Measurements from ENCODE around the gene ARHGEF33.

ARHGEF33 gene

DNA sequence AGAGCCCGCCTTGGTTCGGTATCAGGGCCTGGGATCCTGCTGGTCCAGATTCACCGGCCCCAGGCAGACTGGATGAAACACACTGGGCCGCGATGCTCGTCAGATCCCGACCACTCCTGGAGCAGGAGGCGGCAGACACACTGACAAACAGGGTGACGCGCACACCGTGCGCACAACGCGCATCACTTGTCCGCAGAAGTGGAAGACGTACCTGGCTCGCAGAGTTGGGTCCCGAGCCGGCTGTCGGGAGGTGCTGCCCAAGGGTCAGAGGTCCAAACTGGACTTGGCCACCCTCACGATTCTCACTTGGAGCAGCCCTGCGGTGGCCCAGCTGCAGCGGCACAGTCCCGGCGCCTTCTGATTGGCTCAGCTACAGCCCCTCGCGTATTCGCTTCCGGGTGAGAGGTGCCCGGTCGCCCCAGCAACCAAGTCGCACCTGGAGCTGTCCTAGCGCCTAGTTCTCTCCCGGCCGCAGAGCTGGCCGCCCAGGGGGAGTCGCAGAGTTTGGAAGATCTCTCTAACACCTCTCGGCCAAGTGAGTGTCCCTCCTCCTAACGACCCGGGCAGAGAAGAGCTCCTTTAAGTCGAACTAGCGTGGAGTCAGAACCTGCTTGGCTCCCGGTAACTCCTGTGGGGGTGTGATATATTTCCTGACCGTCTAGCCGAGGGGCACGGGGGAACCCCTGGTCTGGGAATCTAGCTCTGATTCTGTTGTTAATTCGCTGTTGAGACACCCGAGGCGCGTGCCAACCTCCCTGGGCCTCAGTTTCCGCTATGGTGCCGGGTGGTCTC lies 13.9 kb upstream of the ARHGEF33 start, which contains the start of the genes DHX57 and MORN2 (continued):
- TF ChIP-seq KLF8 (tag by site-specific recombination; IDR thresholded peaks at IDR 0.05): no peak
- no peak for TF ChIP-seq EGR2 (tag by site-specific recombination; IDR thresholded peaks at IDR 0.05; ENCODE audit: low read depth)
- TF ChIP-seq ZNF341 (tag by site-specific recombination; IDR thresholded peaks at IDR 0.05; ENCODE audit: low read depth): peak; percentile 99
- no peak for TF ChIP-seq HOXC10 (CRISPR knock-in tag; IDR thresholded peaks at IDR 0.05)
- TF ChIP-seq, protein P1, sequence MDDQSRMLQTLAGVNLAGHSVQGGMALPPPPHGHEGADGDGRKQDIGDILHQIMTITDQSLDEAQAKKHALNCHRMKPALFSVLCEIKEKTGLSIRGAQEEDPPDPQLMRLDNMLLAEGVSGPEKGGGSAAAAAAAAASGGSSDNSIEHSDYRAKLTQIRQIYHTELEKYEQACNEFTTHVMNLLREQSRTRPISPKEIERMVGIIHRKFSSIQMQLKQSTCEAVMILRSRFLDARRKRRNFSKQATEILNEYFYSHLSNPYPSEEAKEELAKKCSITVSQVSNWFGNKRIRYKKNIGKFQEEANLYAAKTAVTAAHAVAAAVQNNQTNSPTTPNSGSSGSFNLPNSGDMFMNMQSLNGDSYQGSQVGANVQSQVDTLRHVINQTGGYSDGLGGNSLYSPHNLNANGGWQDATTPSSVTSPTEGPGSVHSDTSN (CRISPR knock-in tag; IDR thresholded peaks at IDR 0.05): no peak
- TF ChIP-seq ZSCAN16 (tag by site-specific recombination; IDR thresholded peaks at IDR 0.05): no peak
- no peak for TF ChIP-seq ZNF354C (tag by site-specific recombination; IDR thresholded peaks at IDR 0.05; ENCODE audit: borderline replicate concordance, low read depth)
- no peak for TF ChIP-seq ZNF10 (tag by site-specific recombination; IDR thresholded peaks at IDR 0.05)
- TF ChIP-seq ZNF114 (tag by site-specific recombination; IDR thresholded peaks at IDR 0.05): no peak
- TF ChIP-seq ZFP41 (tag by site-specific recombination; IDR thresholded peaks at IDR 0.05; ENCODE audit: borderline replicate concordance): no peak
- TF ChIP-seq, protein P2, sequence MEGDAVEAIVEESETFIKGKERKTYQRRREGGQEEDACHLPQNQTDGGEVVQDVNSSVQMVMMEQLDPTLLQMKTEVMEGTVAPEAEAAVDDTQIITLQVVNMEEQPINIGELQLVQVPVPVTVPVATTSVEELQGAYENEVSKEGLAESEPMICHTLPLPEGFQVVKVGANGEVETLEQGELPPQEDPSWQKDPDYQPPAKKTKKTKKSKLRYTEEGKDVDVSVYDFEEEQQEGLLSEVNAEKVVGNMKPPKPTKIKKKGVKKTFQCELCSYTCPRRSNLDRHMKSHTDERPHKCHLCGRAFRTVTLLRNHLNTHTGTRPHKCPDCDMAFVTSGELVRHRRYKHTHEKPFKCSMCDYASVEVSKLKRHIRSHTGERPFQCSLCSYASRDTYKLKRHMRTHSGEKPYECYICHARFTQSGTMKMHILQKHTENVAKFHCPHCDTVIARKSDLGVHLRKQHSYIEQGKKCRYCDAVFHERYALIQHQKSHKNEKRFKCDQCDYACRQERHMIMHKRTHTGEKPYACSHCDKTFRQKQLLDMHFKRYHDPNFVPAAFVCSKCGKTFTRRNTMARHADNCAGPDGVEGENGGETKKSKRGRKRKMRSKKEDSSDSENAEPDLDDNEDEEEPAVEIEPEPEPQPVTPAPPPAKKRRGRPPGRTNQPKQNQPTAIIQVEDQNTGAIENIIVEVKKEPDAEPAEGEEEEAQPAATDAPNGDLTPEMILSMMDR (tag by site-specific recombination; IDR thresholded peaks at IDR 0.05): no peak; the same call in 1 of the 2 replicates
- TF ChIP-seq ZNF157 (tag by site-specific recombination; IDR thresholded peaks at IDR 0.05): no peak
- no peak for TF ChIP-seq FEZF1 (tag by site-specific recombination; IDR thresholded peaks at IDR 0.05)
- TF ChIP-seq ZNF350 (tag by site-specific recombination; IDR thresholded peaks at IDR 0.05): no peak
- no peak for TF ChIP-seq ZNF202 (tag by site-specific recombination; IDR thresholded peaks at IDR 0.05; ENCODE audit: borderline replicate concordance)
- TF ChIP-seq ZNF558 (tag by site-specific recombination; IDR thresholded peaks at IDR 0.05): no peak
- TF ChIP-seq ZNF121 (tag by site-specific recombination; IDR thresholded peaks at IDR 0.05): no peak
- TF ChIP-seq TCF7L2 (IDR thresholded peaks at IDR 0.05; ENCODE audit: borderline replicate concordance, low read depth, low read length): no peak
- TF ChIP-seq, protein P3, sequence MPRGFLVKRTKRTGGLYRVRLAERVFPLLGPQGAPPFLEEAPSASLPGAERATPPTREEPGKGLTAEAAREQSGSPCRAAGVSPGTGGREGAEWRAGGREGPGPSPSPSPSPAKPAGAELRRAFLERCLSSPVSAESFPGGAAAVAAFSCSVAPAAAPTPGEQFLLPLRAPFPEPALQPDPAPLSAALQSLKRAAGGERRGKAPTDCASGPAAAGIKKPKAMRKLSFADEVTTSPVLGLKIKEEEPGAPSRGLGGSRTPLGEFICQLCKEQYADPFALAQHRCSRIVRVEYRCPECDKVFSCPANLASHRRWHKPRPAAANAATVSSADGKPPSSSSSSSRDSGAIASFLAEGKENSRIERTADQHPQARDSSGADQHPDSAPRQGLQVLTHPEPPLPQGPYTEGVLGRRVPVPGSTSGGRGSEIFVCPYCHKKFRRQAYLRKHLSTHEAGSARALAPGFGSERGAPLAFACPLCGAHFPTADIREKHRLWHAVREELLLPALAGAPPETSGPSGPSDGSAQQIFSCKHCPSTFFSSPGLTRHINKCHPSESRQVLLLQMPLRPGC (tag by site-specific recombination; IDR thresholded peaks at IDR 0.05): no peak
- 0 out of 2 replicates have a peak, but pooled peaks have one; percentile 30 for TF ChIP-seq ZBTB48 (tag by site-specific recombination; IDR thresholded peaks at IDR 0.05)
- TF ChIP-seq, protein P4, sequence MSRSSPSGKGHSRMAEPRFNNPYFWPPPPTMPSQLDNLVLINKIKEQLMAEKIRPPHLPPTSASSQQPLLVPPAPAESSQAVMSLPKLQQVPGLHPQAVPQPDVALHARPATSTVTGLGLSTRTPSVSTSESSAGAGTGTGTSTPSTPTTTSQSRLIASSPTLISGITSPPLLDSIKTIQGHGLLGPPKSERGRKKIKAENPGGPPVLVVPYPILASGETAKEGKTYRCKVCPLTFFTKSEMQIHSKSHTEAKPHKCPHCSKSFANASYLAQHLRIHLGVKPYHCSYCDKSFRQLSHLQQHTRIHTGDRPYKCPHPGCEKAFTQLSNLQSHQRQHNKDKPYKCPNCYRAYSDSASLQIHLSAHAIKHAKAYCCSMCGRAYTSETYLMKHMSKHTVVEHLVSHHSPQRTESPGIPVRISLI (tag by site-specific recombination; IDR thresholded peaks at IDR 0.05): no peak
- TF ChIP-seq ZNF777 (tag by site-specific recombination; IDR thresholded peaks at IDR 0.05; ENCODE audit: borderline replicate concordance): no peak
- TF ChIP-seq ZNF623 (tag by site-specific recombination; IDR thresholded peaks at IDR 0.05): no peak
- no peak for TF ChIP-seq ZNF654 (tag by site-specific recombination; IDR thresholded peaks at IDR 0.05; ENCODE audit: low read depth)
- peak; percentile 80 for TF ChIP-seq SP2 (tag by site-specific recombination; IDR thresholded peaks at IDR 0.05)
- no peak for TF ChIP-seq GLI2 (tag by site-specific recombination; IDR thresholded peaks at IDR 0.05; ENCODE audit: borderline replicate concordance, low read depth)
- TF ChIP-seq ZNF514 (tag by site-specific recombination; IDR thresholded peaks at IDR 0.05): no peak
- no peak for TF ChIP-seq ZNF211 (tag by site-specific recombination; IDR thresholded peaks at IDR 0.05; ENCODE audit: low read depth)
- TF ChIP-seq BCL11B (tag by site-specific recombination; IDR thresholded peaks at IDR 0.05; ENCODE audit: low read depth): no peak
- TF ChIP-seq, protein P5, sequence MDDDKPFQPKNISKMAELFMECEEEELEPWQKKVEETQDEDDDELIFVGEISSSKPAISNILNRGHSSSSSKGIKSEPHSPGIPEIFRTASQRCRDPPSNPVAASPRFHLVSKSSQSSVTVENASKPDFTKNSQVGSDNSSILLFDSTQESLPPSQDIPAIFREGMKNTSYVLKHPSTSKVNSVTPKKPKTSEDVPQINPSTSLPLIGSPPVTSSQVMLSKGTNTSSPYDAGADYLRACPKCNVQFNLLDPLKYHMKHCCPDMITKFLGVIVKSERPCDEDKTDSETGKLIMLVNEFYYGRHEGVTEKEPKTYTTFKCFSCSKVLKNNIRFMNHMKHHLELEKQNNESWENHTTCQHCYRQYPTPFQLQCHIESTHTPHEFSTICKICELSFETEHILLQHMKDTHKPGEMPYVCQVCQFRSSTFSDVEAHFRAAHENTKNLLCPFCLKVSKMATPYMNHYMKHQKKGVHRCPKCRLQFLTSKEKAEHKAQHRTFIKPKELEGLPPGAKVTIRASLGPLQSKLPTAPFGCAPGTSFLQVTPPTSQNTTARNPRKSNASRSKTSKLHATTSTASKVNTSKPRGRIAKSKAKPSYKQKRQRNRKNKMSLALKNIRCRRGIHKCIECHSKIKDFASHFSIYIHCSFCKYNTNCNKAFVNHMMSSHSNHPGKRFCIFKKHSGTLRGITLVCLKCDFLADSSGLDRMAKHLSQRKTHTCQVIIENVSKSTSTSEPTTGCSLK (tag by site-specific recombination; IDR thresholded peaks at IDR 0.05): no peak
- no peak for TF ChIP-seq ZNF292 (tag by site-specific recombination; IDR thresholded peaks at IDR 0.05; ENCODE audit: borderline replicate concordance, low read depth)
- peak; percentile 87 for TF ChIP-seq ZNF501 (tag by site-specific recombination; IDR thresholded peaks at IDR 0.05)
